GM18909 (cell line): Measurements from ENCODE around the gene COL28A1.
A peak's percentile ranks its signal among the peaks of the same experiment; 100 is the strongest.

Experiments
- ATAC-seq: cut with Tn5 transposase; IDR thresholded peaks from one replicate; pipeline ENCODE4 v1.9.1; 2021; ENCODE audit warnings: mild to moderate bottlenecking; ENCODE audit not compliant: unreplicated experiment, poor library complexity

Gene COL28A1

GRCh38 chr7:7535691-7536090, at the start of gene COL28A1:
COL28A1 (minus strand) TSS chr7:7535873; CDS start chr7:7532875, 2,998 bp downstream.
- no peak for ATAC-seq

DNA sequence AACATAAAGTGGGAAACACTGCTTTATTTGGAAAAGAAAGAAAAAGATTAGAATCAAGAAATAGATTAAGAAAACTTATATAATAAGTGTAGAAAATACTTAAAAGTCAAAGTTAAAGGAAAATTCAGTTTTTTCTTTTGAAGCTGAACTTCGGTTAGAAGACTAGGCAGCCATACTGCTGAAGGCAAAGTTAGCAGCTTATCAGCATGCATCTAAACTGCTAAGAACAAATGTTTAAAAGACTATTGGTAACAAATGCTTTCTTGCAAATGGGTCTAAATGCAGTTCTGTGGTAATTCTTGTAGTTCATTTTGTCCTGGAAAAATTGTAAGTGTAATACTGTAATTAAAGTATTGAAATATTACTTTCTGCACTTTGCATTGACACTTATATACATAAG, 49.0 kb upstream of the COL28A1 start:
- ATAC-seq = no peak

DNA sequence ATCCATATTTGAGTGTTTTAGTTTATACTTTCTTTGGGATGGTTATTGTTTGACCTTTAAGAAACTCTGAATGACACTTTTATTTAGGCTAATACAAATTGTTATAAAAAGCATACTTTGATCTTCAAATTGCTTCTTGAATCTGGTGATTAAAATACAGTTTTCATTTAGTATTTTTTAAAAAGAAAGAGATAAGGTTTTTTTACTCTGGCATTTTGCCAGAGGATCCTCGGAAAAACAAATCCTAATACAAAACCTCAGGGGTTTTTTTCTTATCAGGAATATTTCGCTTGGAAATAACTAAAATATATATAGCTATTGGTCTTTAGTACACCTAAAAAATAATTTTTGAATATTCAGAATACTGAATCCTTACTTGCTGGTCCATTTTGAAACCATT, 48.1 kb upstream of the COL28A1 start:
- no peak for ATAC-seq

DNA sequence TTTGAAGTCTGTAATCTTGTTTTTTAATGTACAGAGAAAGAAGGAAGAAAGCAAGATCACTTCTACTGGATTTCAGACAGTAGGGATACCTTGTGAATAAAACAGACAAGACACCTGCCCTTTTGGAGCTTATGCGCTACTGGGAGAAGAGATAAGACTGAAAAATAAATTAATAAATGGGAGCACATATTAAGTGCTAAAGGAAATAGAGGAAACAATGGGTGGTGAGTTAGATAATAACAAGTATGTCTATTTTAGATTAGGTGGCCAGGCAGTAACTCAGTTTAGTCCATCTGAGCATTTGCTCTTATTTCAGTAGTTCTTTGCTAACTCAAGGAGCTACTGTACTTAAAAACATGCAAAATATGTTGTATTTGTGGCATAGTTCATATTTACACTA, 46.9 kb upstream of the COL28A1 start:
- ATAC-seq = no peak

DNA sequence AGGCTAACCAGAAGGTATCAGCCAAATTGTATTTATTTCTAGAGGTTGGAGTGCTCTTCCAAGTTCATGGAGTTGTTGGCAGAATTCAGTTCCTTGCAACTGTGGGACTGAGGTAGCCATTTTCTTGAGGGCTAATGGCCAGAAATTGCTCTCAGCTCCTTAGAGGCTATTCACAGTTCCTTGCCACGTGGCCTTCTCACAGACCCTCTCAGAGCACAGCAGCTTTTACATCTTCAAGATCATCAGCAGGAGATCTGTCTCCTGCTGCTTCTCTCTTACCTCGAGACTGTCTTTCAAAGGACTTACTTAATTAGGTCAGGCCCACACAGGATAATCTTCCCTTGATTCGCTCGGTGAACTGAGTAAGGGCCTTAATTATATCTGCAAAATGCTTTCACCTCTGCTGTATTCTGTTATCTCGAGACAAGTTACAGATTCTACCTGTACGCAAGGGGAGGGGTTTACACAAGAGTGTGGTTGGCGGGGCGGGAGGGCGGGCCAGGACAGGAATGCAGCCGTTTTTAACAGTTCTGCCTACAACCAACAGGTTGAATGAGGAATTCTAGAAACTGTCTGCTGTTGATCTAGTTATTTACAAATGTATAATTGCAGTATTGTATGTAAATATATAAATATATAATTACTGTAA, 46.0 kb upstream of the COL28A1 start:
- no peak for ATAC-seq

GRCh38 chr7:7579638-7580037, 44.0 kb upstream of the COL28A1 start:
- ATAC-seq = no peak

DNA sequence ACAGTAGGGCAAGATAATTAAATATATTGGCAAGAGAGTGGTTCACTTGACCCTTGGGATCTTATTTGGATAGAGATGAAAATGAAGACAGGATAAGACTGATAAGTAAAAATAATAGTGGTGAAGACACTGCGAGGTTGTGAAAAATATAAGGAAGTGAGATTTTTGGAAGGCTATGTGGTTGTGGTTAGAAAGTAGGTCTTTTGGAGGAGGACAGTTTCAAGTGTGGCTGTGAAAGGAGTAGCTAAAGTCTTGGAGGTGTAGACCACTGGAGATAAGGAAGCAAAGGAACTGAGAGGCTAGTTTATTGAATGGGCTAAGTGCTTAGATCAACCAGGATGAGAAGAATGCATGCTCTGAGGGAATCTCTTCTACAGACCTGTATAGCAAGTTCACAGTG, 42.2 kb upstream of the COL28A1 start:
- peak; percentile 66 for ATAC-seq

- no peak for ATAC-seq
Observed at GRCh38 chr7:7576344-7576743, 40.7 kb upstream of the COL28A1 start.

DNA sequence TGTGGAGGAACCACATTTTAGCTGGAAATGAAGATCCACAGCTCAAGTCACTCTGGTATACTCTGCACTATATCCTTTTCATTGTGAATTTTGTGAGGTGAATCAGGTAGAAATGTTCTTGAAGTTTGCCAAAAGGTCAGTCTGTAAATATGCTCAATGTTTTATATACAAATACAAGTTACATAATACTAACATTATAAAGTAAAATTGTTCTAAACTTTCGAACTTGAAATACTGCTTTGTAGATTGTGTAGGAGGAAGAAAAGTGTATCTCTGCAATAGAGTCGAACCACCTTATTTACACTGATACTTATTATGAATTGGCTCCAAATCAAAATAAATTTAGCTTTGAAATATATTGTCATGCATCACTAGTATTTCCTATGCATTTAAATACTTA, 38.0 kb upstream of the COL28A1 start:
- ATAC-seq = no peak

DNA sequence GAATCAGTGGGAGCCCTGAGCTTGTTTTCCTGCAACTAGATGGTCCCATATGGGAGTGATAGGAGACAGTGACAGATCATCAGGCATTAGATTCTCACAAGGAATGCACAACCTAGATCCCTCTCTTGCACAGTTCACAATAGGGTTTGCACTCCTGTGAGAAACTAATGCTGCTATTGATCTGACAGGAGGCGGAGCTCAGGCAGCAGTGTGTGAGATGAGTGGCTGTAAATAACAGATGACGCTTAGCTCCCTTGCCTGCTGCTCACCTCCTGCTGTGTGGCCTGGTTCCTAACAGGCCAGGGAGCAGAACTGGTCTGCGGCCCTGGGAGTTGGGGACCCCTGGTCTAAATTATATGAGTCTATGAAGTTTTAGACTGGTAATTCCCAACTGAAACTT, 34.9 kb upstream of the COL28A1 start:
- ATAC-seq = no peak

GRCh38 chr7:7569615-7570014, 33.9 kb upstream of the COL28A1 start:
- ATAC-seq = no peak

DNA sequence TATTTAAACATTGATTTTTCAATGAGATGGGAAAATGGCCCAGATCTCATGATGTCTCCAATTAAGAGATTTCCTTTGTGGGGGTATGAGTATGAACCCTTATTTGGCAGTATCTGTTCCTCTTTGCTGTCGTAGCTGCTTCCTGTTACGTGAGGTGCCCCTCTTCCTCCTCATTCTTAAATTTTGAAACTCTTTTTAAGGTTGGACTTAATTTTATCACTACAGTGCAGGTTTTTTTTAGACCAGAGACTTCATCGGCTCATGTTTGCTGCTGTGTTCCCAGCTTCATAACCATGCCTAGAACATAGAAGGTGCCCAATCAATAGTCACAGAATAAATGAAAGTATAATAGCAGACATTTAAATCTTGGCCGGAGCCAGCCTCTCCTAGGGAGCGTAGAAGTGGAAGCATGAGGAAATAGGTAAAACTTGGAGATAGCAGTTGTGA, 33.4 kb upstream of the COL28A1 start:
- peak; percentile 45 for ATAC-seq

DNA sequence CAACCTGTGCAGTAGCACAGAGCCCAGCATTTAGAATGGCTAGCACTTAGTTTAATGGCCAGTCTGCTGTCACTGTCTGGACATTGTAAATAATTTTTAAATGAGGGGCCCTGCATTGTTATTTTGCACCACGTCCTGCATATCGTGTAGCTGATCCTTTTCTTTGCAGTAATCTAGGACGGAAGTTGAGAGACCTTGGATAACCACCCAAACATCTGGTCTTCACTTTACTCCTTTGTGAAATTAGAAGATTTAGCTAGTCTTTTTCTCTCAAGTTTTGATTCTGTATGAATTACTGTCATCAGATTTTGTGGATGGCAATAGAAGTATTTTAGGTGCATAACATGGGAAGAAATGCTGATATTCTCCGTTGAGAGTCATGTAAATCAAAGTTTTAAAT, 32.9 kb upstream of the COL28A1 start:
- ATAC-seq = no peak

- ATAC-seq = no peak
Observed at GRCh38 chr7:7567898-7568531, 32.3 kb upstream of the COL28A1 start.

- ATAC-seq = peak; percentile 82
Observed at GRCh38 chr7:7566651-7567611, 31.3 kb upstream of the COL28A1 start, which contains the start of gene MIOS. MIOS (plus strand) TSS chr7:7566884; CDS start chr7:7572476, 5,592 bp downstream.

- peak; percentile 33 for ATAC-seq
Observed at GRCh38 chr7:7565746-7566650, 30.3 kb upstream of the COL28A1 start.

- no peak for ATAC-seq
Observed at GRCh38 chr7:7565018-7565680, 29.5 kb upstream of the COL28A1 start.

- ATAC-seq = no peak
Observed at GRCh38 chr7:7564323-7564780, 28.7 kb upstream of the COL28A1 start.

GRCh38 chr7:7563813-7564212, 28.1 kb upstream of the COL28A1 start:
- ATAC-seq = no peak
